ENCODE data around the gene DLGAP4.
"Not testable (repeated sequence)": the region's sequence is repeated elsewhere in the genome, so short reads cannot be mapped to it uniquely, and the experiment has no call there.

DLGAP4 gene

DNA sequence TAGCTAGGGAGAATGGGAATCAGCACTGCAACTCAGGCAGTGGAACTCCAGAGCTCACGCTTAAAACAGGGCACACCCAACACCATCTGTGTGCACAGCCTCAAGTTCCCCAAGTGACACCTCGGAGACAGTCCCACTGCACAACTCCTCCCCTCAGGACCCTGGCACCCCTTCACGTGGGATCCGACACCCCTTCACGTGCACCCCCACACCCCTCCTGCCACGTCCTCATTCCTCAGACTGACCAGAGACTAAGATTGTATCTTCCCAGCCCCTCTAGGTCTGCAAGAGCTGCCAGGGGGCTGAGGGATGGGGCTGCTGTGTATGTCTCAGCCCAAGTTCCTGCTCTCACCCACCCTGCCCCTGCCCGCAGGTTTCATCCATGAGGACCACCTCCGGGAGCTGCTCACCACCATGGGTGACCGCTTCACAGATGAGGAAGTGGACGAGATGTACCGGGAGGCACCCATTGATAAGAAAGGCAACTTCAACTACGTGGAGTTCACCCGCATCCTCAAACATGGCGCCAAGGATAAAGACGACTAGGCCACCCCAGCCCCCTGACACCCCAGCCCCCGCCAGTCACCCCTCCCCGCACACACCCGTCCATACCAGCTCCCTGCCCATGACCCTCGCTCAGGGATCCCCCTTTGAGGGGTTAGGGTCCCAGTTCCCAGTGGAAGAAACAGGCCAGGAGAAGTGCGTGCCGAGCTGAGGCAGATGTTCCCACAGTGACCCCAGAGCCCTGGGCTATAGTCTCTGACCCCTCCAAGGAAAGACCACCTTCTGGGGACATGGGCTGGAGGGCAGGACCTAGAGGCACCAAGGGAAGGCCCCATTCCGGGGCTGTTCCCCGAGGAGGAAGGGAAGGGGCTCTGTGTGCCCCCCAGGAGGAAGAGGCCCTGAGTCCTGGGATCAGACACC is 242.8 kb downstream of the DLGAP4 start:
- DNase-seq = no peak

DNA sequence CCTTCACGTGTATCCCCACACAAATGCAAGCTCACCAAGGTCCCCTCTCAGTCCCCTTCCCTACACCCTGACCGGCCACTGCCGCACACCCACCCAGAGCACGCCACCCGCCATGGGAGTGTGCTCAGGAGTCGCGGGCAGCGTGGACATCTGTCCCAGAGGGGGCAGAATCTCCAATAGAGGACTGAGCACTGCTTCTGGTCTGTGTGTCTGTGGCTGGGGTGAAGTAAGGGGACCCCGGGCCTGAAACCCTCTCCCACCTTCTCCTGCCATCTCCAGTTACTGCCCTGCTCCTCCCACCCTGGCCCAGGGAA is 243.4 kb downstream of the DLGAP4 start:
- DNase-seq = no peak

DNA sequence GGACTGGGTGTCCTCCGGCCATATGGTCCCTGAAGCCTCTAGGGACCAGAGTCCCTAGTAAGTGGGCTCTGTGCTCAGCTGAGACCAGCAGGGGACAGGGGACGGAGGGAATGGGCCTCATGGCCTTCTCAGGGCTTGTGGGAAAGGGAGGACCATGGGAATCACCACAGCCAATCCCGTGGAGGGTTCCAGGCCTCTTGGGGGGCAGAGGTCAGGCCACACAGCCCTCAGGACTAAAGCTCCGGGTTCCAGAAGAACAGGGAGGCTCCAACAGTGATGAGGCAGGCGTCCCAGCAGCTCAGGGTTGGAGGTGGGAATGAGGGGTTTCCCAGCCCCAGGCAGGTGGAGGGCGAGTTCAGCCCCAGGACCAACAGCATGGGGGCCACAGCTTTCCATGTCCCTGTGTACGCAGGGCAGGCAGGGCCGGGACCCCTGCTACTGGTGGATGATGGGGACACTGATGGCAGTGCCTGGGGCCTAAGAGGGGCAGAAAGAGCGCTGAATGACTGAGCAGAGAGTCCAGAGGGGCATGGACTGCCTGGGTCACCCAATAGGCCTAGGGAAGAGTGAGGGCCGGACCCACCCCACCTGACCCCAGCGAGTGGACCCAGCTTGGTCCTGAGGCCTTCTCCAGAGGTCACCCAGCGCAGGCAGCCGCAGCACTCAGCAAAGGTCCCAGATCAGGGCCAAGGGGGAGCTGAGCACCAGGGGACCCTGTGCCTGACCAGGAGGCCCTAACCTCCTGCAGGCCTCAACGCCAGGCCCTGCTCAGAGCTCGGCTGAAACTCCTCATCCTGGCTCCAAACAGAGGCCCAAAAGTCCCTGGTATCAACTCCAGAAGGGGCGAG is 244.0 kb downstream of the DLGAP4 start:
- DNase-seq = no peak

DNA sequence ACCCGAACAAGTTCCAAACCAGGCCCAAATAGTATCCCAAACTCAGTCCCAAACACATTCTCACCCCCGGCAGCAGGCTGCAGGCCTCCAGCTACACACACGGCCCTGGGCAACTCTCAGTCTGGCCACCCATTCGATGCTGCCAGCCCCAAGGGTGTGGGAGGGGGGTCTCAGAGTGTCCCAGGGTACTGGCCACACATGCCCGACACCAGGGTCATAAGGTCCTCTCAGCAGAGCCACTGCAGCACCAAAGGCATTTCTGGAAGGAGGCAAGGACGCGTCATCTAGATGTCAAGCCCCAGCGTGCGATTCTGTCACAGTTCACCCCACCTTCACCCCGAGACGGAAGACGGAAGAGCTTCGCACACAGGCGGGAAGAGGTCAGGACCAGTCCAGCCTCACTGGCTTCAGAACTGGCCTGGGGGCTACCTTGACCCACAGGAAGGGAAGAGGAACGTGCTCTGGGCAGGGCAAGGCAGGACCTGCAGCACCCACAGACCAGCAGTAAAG is 244.7 kb downstream of the DLGAP4 start:
- DNase-seq = no peak

DNA sequence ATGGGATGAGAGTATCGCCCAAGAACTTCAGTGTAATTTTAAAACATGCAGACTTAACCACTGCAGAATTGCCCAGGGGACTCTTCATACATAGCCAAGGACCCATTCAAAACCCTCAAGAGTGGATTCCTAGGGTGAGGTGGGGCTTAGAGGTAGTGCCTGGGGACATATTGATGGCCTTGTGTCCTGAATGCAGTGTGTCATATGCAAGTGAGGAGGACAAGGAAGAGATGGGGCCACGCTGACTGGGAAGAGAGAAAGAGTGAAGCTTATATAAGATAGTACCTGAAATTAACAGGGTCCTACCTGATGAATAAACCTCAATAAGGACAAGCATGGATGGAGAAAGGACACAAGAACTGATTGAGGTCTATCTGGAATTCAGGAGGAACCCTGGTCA is 249.1 kb downstream of the DLGAP4 start:
- no peak for DNase-seq

DNA sequence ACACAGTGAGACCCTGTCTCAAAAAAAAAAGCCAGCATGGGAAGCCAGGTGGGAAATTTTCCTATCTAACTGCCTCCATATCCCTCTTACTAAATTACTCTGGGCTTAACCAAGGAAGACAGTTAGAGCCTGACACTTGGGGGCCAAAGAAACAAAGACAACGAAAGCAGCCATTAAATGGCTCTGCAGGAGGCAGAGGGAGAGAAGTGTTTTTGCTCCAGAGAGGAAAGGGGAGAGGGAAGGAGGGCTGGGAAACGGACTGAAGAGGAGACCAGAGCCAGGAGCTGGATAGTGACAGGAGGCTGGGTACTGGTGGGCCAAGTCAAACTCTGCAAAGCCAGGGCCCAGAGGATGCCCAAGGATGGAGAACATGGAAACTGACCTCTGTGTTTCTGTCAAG is 256.6 kb downstream of the DLGAP4 start:
- no peak for DNase-seq

DNA sequence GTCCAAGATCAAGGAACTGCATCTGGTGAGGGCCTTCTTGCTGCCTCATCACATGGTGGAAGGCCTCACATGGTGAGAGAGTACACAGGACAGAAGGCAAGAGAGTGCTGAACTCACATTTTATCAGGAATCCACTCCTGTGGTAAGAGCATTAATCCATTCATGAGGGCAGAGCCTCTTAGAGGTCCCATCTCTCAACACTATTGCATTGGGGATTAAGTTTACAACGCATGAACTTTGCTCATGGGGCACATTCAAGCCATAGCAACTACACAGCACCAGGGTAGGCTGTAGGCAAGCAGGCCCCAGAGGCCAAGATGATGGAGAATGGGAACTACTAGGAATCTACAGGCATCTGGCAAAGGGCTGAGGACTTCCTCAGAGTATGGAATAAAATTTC is 257.2 kb downstream of the DLGAP4 start:
- DNase-seq = no peak

DNA sequence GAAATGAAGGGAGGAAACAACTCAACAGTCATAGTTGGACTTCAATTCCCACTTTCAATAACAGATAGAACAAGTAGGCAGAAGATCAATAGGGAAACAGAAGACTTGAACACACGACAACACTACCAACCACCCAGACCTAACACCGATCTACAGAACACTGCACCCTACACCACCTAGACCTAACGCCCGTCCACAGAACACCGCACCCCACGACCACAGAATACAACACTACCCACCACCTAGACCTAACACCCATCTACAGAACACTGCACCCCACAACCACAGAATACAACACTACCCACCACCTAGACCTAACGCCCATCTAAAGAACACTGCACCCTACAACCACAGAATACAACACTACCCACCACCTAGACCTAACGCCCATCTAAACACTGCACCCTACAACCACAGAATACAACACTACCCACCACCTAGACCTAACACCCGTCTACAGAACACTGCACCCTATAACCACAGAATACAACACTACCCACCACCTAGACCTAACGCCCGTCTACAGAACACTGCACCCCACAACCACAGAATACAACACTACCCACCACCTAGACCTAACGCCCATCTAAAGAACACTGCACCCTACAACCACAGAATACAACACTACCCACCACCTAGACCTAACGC is 258.1 kb downstream of the DLGAP4 start:
- not testable (repeated sequence) for DNase-seq

DNA sequence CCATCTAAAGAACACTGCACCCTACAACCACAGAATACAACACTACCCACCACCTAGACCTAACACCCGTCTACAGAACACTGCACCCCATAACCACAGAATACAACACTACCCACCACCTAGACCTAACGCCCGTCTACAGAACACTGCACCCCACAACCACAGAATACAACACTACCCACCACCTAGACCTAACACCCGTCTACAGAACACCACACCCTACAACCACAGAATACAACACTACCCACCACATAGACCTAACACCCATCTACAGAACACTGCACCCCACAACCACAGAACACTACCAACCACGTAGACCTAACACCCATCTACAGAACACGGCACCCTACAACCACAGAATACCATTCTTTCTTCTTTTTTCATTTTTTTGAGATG is 258.6 kb downstream of the DLGAP4 start:
- DNase-seq = not testable (repeated sequence)

DNA sequence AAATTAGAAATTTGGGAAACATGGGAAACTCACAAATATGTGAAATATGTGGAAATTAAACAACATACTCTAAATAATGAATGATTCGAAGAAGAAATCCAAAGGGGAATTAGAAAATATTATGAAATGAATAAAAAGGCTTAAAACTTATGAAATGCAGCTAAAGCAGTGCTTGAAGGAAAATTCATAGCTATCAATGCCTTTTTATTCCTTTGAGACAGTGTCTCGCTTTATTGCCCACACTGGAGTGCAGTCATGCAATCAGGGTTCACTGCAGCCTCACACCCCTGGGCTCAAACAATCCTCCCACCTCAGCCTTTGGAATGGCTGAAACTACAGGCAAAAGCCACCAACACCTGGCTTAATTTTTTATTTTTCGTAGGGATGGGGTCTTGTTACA is 259.4 kb downstream of the DLGAP4 start:
- DNase-seq = no peak

DNA sequence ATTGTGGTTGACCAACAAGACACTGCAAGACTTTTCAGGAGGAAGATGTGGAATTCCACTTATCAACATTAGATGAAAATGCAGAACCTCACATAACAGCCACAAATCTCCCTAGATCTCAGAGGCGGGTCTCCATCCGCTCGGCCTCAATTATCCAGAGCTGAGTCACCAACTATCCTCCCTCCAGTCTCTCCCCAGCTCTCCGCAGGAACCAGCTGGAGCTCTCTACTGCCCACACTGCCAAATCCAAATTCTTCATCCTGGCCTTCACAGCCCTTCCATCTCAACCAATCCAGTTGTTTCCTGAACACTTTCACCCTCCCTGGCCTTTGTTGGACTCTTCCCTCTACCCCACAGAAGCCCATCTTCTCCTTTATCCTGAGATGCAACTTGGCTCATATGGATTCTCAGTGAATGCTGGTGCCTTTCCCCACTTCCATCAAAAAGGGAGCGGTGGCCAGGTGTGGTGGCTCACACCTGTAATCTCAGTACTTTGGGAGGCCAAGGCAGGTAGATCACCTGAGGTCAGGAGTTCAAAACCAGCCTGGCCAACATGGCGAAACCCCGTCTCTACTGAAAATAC is 263.8 kb downstream of the DLGAP4 start:
- DNase-seq = no peak

DNA sequence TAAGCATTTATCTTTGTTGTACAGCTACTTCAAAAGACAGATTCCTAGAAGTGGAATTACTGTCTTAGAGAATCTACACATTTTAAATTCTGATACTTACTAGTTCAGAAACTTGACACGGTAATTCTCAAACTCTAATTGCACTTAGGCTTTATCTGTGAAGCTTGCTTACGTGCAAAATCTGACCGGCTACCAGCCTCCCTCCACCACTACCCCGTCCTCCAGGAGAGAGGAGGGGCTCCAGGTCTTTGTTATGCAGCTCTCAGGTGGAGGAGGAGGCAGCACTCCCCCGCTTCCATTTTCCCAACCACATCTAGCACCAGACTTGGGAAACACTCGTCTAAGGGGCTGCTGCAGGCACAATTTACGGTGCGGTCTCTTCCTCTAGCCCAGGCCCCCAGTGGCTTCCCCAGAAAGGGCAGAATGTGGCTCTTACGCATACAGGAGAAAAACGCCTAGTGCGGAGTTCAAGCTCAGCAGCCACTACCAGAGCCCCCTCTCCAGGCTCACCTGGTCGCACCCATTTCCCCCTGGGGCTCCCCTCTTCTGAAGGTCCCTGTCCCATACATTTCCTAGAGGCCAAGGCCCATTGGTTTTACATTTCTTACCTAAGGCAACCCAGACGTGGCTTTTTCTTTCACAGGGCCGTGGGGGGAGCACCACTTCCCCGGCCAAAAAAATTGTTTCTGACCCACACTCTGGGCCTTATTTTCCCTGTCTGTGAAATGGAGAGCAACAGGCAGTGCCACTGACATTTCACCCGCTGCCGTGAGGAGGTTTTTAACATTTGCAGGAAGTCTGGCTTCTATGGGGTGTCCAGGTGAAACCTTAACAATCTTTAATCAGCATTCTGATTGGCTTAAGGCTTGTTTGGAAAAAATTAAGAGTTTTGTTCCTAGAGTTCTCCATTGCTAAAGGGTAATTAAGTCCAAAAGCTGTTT is 265.7 kb downstream of the DLGAP4 start:
- no peak for DNase-seq

DNA sequence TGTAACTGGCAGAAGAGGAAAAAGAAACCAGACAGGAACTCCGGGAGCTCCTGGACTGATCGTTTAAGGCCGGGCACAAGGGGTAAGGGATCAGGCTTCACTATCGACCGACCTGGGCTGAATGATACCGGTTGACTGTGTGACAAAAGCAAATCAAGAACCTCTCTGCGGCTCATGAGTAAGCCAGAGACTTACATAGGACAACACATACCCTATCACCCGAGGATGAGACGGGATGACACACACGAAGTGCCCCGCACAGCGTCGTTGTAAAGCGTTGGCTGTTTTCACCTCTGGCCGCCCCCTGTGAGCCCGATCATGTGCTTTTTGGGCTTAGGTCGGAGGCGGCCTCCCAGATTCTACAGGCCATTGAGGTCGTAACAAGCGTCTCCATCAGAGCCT is 266.6 kb downstream of the DLGAP4 start:
- DNase-seq = peak in 1 of 56 donors; percentile 23

DNA sequence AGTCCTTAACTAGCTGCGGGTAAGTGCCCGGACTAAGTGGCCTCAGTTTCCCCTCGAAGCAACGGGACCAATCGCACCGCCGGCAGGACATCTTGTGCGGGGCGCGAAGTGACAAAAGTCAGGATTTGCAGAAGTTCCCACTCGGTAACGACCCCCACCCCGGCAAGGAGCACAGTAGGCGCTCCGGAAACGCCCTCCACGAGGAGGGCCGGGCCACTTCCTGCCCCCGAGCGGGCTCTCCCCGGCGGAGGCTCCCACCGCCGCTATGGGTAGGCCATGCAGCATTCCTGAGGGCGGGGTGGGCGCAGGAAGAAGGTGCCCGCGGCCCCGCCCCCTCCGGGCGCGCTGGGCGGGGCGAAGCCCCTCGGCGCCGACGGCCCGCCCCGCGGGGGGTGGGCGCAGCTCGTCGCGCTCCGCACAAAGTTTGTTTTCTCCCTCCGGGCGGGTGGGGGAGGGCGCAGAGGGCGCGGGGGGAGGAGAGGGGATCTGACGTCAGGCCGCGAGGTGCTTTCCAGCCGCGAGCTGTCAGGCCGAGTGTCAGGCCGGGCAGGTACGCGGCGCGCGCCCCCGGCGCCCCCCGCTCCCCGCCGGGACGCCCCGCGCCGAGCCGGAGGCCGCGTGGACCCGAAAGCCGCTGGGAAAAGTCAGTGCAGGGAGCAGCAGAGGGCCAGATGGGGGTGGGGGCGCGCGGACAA is 267.1 kb downstream of the DLGAP4 start, which contains the start of gene TGIF2:
TGIF2 (plus strand) TSS at position 495 of the 695 bp plus-strand sequence. CDS start 5,178 bp downstream, outside the sequence.
- DNase-seq = peak in 38 of 56 donors; percentile 3 to 74 (median 30)

DNA sequence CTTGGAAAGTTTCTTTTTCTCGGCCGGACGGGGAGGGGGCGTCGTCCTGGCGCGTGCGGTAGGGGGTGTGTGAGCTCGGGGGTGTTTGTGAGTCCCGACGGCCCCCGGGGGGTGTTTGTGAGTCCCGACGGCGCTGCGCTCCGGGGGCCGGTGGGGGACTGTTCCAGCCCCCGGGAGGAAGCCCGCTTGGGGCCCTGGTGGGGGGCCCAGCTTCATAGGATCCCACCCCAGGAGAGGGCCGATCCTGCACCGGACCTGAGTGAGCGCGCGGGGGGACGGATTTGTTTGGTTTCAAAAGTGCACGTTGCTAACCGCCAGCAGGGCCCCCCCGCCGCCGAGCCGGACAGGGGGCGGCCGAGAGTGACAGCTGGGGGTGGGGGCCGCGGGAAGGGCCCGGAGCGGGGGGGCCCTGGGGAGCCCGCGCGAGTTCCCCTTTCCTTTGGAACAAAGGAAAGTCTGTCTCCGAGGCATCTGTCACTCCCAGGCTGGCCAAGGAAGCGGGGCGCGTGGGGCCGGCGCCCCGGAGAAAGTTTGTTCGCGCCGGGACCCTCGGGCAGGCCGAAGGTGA is 267.7 kb downstream of the DLGAP4 start:
- peak in 33 of 56 donors; percentile 5 to 56 (median 21) for DNase-seq

DNA sequence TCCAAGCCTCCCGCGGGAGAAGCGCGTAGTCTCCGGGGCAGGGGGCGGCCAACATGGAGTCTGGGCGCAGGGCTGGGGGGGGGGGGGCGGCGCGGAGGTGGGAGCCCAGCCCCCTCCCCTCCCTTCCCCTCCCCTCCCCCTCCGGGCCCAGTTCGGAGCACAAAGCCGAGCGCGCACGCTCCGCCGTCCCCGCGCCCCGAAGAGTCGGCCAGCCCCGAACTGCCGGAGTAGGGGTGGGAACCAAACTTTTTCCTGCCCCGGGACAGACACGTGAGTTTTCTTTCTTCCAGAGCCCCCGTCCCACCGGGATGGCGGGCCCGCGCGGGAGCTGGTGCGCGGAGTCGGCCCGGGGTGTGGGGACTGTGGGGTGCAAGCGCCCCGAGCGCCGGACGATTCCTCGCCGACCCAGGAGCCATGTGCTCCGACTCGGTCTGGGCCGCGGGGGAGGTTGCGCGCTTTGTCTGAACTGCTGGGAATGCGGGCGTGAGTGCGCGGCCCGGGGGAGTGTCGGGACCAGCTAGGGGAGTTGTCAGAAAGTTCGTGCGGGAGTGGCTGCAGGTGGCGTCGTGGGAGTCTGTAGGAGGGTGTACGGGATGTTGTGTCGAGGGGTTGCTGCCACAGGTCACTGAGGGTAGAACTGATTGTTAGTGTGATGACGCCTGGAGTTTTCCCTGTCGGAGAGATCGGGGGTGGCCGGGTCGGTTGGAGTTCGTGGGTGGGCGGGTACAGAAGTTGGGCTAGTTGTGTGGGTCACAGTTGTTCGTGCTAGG is 268.4 kb downstream of the DLGAP4 start:
- DNase-seq = peak in 7 of 56 donors; percentile 5 to 52 (median 15)

DNA sequence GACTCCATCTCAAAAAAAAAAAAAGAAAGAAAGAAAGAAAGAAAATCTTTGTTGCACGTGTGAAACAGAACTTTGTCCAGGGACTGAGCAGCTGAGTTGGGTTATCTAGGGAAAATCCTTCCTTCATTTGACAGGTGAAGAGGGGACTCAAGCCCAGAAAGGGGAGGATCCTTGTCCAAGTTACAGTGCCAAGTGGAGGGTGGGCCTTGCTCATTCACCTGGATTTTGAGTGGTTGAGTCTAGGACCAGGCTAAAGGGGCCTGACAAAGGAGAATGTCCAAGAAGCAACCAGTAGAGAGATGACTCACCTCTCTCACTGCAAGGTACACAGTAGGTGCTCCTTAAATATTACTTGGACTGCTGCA is 269.9 kb downstream of the DLGAP4 start:
- DNase-seq = no peak

All from nucleus accumbens (tissue), 56 donors.